Suprapubic skin (tissue), 3 donors: Measurements from ENCODE around the gene LRP4.

ENCODE experiments used
- POLR2A ChIP-seq, 2 donors: fragments of 450-650 bp; IDR thresholded peaks; one replicate each; pipeline ENCODE4 v1.6.1; 2017; ENCODE audit warnings: antibody characterized with exemption in 2 of 2, mild to moderate bottlenecking in 2 of 2, moderate library complexity in 2 of 2
- TF ChIP-seq, protein P1 (sequence below), 2 donors: fragments of 200-600 bp in 1 of 2; fragments of 450-650 bp in 1 of 2; sonication (generic) in 1 of 2; IDR thresholded peaks; one replicate each; pipeline ENCODE4 v1.5.1; 2016 to 2019; ENCODE audit warnings: antibody characterized with exemption in 2 of 2, mild to moderate bottlenecking in 1 of 2, moderate library complexity in 1 of 2

DNA sequence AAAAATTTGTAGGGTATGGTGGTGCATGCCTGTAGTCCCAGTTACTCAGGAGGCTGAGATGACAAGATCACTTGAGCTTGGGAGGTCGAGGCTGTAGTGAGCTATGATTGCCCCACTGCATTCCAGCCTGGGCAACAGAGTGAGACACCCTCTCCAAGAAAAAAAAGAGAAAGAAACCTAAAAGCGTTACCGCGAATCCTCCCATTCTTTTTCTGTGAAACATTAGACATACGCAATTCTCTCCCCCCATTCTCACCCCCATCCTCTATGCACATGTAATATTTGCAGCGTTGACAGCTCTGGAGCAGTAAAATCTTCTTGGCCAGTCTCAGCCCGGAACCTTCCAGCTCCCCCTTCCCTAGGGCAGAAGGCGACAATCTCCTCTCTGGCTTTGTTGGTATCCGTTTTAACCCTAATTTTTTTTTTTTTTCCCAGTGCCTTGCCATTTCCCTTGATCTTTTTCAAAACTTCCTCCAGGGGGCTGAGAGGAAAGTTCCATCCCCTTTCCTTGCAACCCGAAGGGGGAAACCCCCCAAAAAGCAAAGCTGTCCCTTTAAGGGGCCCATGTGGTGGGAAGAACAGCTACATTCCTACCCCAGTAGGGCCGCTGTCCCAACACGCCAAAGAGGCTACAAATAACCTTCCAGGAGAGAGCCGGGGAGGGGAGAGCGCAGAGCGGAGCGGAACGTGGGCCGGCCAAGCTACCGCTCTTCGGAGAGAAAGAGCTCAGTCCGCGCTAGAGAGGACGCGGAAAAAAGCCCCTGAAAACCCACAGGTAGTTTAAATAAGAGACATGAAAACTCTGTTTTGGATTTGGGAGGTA lies 1.9 kb downstream of the LRP4 start:
- TF ChIP-seq, protein P1, sequence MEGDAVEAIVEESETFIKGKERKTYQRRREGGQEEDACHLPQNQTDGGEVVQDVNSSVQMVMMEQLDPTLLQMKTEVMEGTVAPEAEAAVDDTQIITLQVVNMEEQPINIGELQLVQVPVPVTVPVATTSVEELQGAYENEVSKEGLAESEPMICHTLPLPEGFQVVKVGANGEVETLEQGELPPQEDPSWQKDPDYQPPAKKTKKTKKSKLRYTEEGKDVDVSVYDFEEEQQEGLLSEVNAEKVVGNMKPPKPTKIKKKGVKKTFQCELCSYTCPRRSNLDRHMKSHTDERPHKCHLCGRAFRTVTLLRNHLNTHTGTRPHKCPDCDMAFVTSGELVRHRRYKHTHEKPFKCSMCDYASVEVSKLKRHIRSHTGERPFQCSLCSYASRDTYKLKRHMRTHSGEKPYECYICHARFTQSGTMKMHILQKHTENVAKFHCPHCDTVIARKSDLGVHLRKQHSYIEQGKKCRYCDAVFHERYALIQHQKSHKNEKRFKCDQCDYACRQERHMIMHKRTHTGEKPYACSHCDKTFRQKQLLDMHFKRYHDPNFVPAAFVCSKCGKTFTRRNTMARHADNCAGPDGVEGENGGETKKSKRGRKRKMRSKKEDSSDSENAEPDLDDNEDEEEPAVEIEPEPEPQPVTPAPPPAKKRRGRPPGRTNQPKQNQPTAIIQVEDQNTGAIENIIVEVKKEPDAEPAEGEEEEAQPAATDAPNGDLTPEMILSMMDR (IDR thresholded peaks at IDR 0.05) = no peak
- TF ChIP-seq POLR2A (IDR thresholded peaks at IDR 0.05) = no peak
